T47D (cell line): ENCODE measurements around the gene TRIM51.

Source experiments
- DNase-seq, 2 experiments: peaks; one replicate each; pipeline versions ENCODE4 v3.0.0 to v3.0.0-alpha.2; 2011 to 2012; ENCODE audit warnings: low read depth in 1 of 2, low spot score in 1 of 2
- JUND ChIP-seq: IDR thresholded peaks from 2 replicates; pipeline ENCODE4 v1.6.1; 2012; ENCODE audit warnings: low read depth
- in situ Hi-C: cut with HindIII; loops from 2 replicates; pipeline ENCODE4 v1.10.0; 2016; ENCODE audit warnings: low sequenced_read_pairs, low pct_unique_long_range_greater_than_20kb

The TRIM51 gene

GRCh38 chr11:55920537-55920936 lies 37.4 kb downstream of the TRIM51 start:
- in situ Hi-C loops, result no loop called here

GRCh38 chr11:55936300-55936699 lies 53.2 kb downstream of the TRIM51 start, which contains the start of gene OR5I1:
OR5I1 (minus strand) TSS chr11:55936400; CDS start chr11:55936400, 0 bp downstream.
- no peak for TF ChIP-seq JUND
- no peak for DNase-seq
- in situ Hi-C loops, result no loop called here

More at GRCh38 chr11:55920537-55920936, 37.4 kb downstream of the TRIM51 start:
- no peak for DNase-seq
- no peak for TF ChIP-seq JUND
